ENCODE measurements around the gene ATG16L2. TPM values are rescaled to one million over a fixed set of nuclear protein-coding genes. Genes with fewer than 3 reads are reported as not detected.
"Not testable (repeated sequence)": the region's sequence is repeated elsewhere in the genome, so short reads cannot be mapped to it uniquely, and the experiment has no call there.

Gene ATG16L2
- total and polyA plus RNA-seq, 2 donors (not counting 1 experiment from before 2014, with no cell fraction given) = 3.3 to 8.8 TPM

DNA sequence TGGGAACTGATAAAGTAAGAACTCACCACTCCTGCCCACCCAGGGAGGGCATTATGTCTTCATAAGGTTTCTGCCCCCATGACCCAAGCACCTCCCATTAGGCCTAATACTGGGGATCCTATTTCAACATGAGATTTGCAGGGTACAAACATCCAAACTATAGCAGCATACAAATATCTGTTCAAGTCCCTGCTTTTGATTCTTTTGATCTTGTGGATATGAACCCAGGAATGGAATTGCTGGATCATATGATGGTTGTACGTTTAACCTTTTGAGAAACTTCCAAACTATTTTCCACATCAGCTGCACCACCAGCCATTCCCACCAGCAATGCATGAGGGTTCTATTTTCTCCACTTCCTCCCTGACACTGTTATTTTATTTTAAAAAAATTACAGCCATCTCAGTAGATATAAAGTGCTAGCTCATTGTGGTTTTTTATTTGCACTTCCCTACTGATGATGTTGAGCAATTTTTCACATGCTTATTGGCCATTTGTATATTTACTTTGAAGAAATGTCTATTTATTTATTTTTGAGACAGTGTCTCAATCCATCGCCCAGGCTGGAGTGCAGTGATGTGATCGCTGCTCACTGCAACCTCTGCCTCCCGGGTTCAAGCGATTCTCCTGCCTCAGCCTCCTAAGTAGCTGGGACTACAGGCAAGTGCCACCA, 7.1 kb upstream of the ATG16L2 start:
- no peak overlapping the region for H3K27ac ChIP-seq (ENCODE audit: insufficient read depth, low read length)
- H3K9me3 ChIP-seq (ENCODE audit: control insufficient read depth, insufficient read depth, low read depth, low read length) = no peaks in the 10 kb centered on the region
- TF ChIP-seq, protein P1, sequence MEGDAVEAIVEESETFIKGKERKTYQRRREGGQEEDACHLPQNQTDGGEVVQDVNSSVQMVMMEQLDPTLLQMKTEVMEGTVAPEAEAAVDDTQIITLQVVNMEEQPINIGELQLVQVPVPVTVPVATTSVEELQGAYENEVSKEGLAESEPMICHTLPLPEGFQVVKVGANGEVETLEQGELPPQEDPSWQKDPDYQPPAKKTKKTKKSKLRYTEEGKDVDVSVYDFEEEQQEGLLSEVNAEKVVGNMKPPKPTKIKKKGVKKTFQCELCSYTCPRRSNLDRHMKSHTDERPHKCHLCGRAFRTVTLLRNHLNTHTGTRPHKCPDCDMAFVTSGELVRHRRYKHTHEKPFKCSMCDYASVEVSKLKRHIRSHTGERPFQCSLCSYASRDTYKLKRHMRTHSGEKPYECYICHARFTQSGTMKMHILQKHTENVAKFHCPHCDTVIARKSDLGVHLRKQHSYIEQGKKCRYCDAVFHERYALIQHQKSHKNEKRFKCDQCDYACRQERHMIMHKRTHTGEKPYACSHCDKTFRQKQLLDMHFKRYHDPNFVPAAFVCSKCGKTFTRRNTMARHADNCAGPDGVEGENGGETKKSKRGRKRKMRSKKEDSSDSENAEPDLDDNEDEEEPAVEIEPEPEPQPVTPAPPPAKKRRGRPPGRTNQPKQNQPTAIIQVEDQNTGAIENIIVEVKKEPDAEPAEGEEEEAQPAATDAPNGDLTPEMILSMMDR (conservative IDR thresholded peaks at IDR 0.05 in 1 of 2, IDR thresholded peaks at IDR 0.05 in 1 of 2; ENCODE audit: low read depth in 1 of 2, low read length in 2 of 2) = no peak
- TF ChIP-seq EZH2 (IDR thresholded peaks at IDR 0.05; ENCODE audit: low read length, missing control alignments) = no peak
- H2AFZ ChIP-seq (ENCODE audit: low read length) = no peak overlapping the region
- no peaks in the 10 kb centered on the region for H3K27me3 ChIP-seq (ENCODE audit: control insufficient read depth, insufficient read depth, low read length)
- no peaks in the 10 kb centered on the region for H4K20me1 ChIP-seq (ENCODE audit: control insufficient read depth, extremely low read depth, insufficient read depth, low read length)
- no peak overlapping the region for H3K4me2 ChIP-seq (ENCODE audit: extremely low read depth, insufficient read depth, low read length)
- H3K79me2 ChIP-seq (ENCODE audit: control insufficient read depth, insufficient read depth, low read length) = peaks cover 4% of the 10 kb centered on the region
- H3K4me3 ChIP-seq (replicated peaks in 1 of 4; ENCODE audit: control extremely low read depth in 1 of 4, insufficient read depth in 1 of 4, low read depth in 3 of 4, low read length in 4 of 4) = no peak overlapping the region
- H3K9ac ChIP-seq (ENCODE audit: insufficient read depth, low read length) = no peak overlapping the region
- H3K4me1 ChIP-seq (ENCODE audit: control insufficient read depth, extremely low read depth, insufficient read depth, low read length) = no peaks in the 10 kb centered on the region
- DNase-seq (ENCODE audit: low read depth in 2 of 2) = peak; percentile 53 to 60
- no peaks in the 10 kb centered on the region for H3K36me3 ChIP-seq (ENCODE audit: control insufficient read depth, insufficient read depth, low read length)

DNA sequence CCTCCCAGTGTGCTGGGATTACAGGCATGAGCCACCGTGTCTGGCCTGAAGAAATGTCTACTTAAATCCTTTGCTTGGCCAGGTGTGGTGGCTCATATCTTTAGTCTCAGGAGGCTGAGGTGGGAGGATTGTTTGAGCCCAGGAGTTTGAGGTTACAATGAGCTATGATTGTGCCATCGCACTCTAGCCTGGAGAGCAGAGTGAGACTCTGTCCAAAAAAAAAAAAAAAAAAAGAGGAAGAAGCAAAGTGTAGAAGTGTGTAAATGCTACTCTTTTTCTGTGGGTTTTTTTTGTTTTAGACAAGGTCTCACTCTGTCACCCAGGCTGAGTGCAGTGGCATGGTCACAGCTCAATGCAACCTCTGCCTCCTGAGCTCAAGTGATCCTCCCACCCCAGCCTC, 6.4 kb upstream of the ATG16L2 start:
- Histone ChIP-seq H3K27ac (ENCODE audit: insufficient read depth, low read length) (no peak overlapping the region), H3K9me3 (ENCODE audit: control insufficient read depth, insufficient read depth, low read depth, low read length) (no peaks in the 10 kb centered on the region)

DNA sequence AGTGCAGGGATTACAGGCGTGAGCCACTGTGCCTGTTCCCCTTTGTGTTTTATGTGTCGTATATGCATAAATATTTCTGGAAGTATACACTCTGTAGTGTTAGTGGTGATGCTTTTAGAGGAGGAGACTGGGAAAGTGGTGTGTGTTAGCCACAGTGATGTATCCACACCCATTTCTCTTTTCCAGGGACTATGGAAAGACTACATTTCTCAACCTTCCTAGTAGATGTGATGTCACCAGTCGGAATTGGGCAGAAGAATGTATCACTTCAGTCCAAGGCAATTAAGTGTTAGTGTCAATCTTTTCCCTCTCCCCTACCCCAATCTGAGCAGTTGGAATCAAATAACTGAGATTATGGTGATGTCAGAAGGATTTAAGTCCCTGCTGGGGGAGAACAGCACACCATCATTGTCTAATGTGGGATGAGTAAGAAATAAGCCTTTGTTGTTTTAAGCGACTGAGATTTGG, 5.8 kb upstream of the ATG16L2 start:
- Histone ChIP-seq H3K9me3 (ENCODE audit: control insufficient read depth, insufficient read depth, low read depth, low read length) (no peaks in the 10 kb centered on the region), H3K4me1 (ENCODE audit: control insufficient read depth, extremely low read depth, insufficient read depth, low read length) (peaks cover 10% of the 10 kb centered on the region), H4K20me1 (ENCODE audit: control insufficient read depth, extremely low read depth, insufficient read depth, low read length) (no peaks in the 10 kb centered on the region), H3K27me3 (ENCODE audit: control insufficient read depth, insufficient read depth, low read length) (no peaks in the 10 kb centered on the region), H3K27ac (ENCODE audit: insufficient read depth, low read length) (no peak overlapping the region), H2AFZ (ENCODE audit: low read length) (no peak overlapping the region), H3K4me3 (replicated peaks in 1 of 4; ENCODE audit: control extremely low read depth in 1 of 4, insufficient read depth in 1 of 4, low read depth in 3 of 4, low read length in 4 of 4) (no peak overlapping the region), H3K79me2 (ENCODE audit: control insufficient read depth, insufficient read depth, low read length) (peaks cover 14% of the 10 kb centered on the region), H3K36me3 (ENCODE audit: control insufficient read depth, insufficient read depth, low read length) (no peaks in the 10 kb centered on the region), H3K4me2 (ENCODE audit: extremely low read depth, insufficient read depth, low read length) (no peak overlapping the region), H3K9ac (ENCODE audit: insufficient read depth, low read length) (no peak overlapping the region)
- TF ChIP-seq EZH2 (IDR thresholded peaks at IDR 0.05; ENCODE audit: low read length, missing control alignments) = no peak
- TF ChIP-seq, protein P1 (conservative IDR thresholded peaks at IDR 0.05 in 1 of 2, IDR thresholded peaks at IDR 0.05 in 1 of 2; ENCODE audit: low read depth in 1 of 2, low read length in 2 of 2) = no peak
- DNase-seq (ENCODE audit: low read depth in 2 of 2) = peak in 1 of 2 donors; percentile 69

More for the DNA sequence above, 6.4 kb upstream of the ATG16L2 start:
- H3K27me3 ChIP-seq (ENCODE audit: control insufficient read depth, insufficient read depth, low read length) = no peaks in the 10 kb centered on the region
- H3K9ac ChIP-seq (ENCODE audit: insufficient read depth, low read length) = no peak overlapping the region
- no peaks in the 10 kb centered on the region for H4K20me1 ChIP-seq (ENCODE audit: control insufficient read depth, extremely low read depth, insufficient read depth, low read length)
- H3K4me2 ChIP-seq (ENCODE audit: extremely low read depth, insufficient read depth, low read length) = no peak overlapping the region
- no peak for DNase-seq (ENCODE audit: low read depth in 2 of 2)
- peaks cover 9% of the 10 kb centered on the region for H3K79me2 ChIP-seq (ENCODE audit: control insufficient read depth, insufficient read depth, low read length)
- TF ChIP-seq, protein P1 (conservative IDR thresholded peaks at IDR 0.05 in 1 of 2, IDR thresholded peaks at IDR 0.05 in 1 of 2; ENCODE audit: low read depth in 1 of 2, low read length in 2 of 2) = no peak
- no peak for TF ChIP-seq EZH2 (IDR thresholded peaks at IDR 0.05; ENCODE audit: low read length, missing control alignments)
- H3K4me3 ChIP-seq (replicated peaks in 1 of 4; ENCODE audit: control extremely low read depth in 1 of 4, insufficient read depth in 1 of 4, low read depth in 3 of 4, low read length in 4 of 4) = no peak overlapping the region
- peaks cover 5% of the 10 kb centered on the region for H3K4me1 ChIP-seq (ENCODE audit: control insufficient read depth, extremely low read depth, insufficient read depth, low read length)
- H2AFZ ChIP-seq (ENCODE audit: low read length) = no peak overlapping the region
- no peaks in the 10 kb centered on the region for H3K36me3 ChIP-seq (ENCODE audit: control insufficient read depth, insufficient read depth, low read length)

DNA sequence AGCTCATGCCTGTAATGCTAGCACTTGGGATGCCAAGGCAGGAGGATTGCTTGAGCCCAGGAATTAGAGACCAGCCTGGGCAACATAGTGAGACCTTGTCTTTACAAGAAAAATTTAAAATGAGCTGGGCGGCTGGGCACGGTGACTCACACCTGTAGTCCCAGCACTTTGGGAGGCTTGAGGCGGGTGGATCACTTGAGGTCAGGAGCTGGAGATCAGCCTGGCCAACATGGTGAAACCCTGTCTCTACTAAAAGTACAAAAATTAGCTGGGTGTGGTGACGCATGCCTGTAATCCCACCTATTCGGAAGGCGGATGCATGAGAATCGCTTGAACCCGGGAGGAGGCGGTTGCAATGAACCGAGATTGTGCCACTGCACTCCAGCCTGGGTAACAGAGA, 2.5 kb upstream of the ATG16L2 start:
- H2AFZ ChIP-seq (ENCODE audit: low read length); H3K9ac ChIP-seq (ENCODE audit: insufficient read depth, low read length); H3K27me3 ChIP-seq (ENCODE audit: control insufficient read depth, insufficient read depth, low read length); H3K36me3 ChIP-seq (ENCODE audit: control insufficient read depth, insufficient read depth, low read length); H3K4me3 ChIP-seq (replicated peaks in 1 of 4; ENCODE audit: control extremely low read depth in 1 of 4, insufficient read depth in 1 of 4, low read depth in 3 of 4, low read length in 4 of 4); H4K20me1 ChIP-seq (ENCODE audit: control insufficient read depth, extremely low read depth, insufficient read depth, low read length); H3K9me3 ChIP-seq (ENCODE audit: control insufficient read depth, insufficient read depth, low read depth, low read length); H3K27ac ChIP-seq (ENCODE audit: insufficient read depth, low read length); H3K4me2 ChIP-seq (ENCODE audit: extremely low read depth, insufficient read depth, low read length): not testable (repeated sequence)
- peak in 1 of 2 donors; percentile 26 for DNase-seq (ENCODE audit: low read depth in 2 of 2)
- Histone ChIP-seq H3K4me1 (ENCODE audit: control insufficient read depth, extremely low read depth, insufficient read depth, low read length) (peaks cover 17% of the 10 kb centered on the region), H3K79me2 (ENCODE audit: control insufficient read depth, insufficient read depth, low read length) (peaks cover 14% of the 10 kb centered on the region)

Data from fibroblast of lung (primary cell).